Measurements from ENCODE around the gene SMPD3.

DNA sequence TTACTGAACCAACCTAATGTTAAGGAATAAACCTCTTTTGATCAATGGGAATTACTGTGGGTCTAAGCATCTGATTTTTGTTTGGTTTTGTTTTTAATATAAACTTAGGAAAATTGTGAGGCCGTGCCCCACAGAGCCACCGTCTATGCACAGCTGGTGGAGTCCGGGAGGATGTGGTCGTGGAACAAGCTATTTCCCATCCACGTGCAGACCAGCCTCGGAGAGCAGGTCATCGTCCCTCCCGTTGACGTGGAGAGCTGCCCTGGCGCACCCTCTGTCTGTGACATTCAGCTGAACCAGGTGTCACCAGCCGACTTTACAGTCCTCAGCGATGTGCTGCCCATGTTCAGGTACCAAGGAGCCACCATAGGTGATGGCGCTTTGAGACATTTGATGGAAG is 109.1 kb downstream of the SMPD3 start:
- TF ChIP-seq POLR2A (IDR thresholded peaks at IDR 0.05) (no peak), POLR2AphosphoS5 (IDR thresholded peaks at IDR 0.05) (no peak)
- TF ChIP-seq, protein P1, sequence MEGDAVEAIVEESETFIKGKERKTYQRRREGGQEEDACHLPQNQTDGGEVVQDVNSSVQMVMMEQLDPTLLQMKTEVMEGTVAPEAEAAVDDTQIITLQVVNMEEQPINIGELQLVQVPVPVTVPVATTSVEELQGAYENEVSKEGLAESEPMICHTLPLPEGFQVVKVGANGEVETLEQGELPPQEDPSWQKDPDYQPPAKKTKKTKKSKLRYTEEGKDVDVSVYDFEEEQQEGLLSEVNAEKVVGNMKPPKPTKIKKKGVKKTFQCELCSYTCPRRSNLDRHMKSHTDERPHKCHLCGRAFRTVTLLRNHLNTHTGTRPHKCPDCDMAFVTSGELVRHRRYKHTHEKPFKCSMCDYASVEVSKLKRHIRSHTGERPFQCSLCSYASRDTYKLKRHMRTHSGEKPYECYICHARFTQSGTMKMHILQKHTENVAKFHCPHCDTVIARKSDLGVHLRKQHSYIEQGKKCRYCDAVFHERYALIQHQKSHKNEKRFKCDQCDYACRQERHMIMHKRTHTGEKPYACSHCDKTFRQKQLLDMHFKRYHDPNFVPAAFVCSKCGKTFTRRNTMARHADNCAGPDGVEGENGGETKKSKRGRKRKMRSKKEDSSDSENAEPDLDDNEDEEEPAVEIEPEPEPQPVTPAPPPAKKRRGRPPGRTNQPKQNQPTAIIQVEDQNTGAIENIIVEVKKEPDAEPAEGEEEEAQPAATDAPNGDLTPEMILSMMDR (IDR thresholded peaks at IDR 0.05): no peak
